ENCODE measurements around the gene SEPTIN8.

Gene SEPTIN8

GRCh38 chr5:132725745-132726144 is 51.3 kb downstream of the SEPTIN8 start:
- H3K4me1 ChIP-seq (ENCODE audit: control insufficient read depth, insufficient read depth, low read length), result no peaks in the 10 kb centered on the region
- H3K36me3 ChIP-seq (ENCODE audit: control insufficient read depth, insufficient read depth, low read length), result no peaks in the 10 kb centered on the region
- H3K27me3 ChIP-seq (ENCODE audit: control insufficient read depth, insufficient read depth, low read length), result no peaks in the 10 kb centered on the region
- no peak overlapping the region for H3K9ac ChIP-seq (ENCODE audit: low read depth, low read length)
- H3K4me3 ChIP-seq (ENCODE audit: low read depth, low read length), result no peak overlapping the region
- H3K27ac ChIP-seq (ENCODE audit: low read depth, low read length), result no peak overlapping the region
- no peaks in the 10 kb centered on the region for H3K9me3 ChIP-seq (ENCODE audit: control insufficient read depth, insufficient read depth, low read length)

GRCh38 chr5:132718544-132719312 is 58.3 kb downstream of the SEPTIN8 start:
- no peak overlapping the region for H3K4me3 ChIP-seq (ENCODE audit: low read depth, low read length)
- H3K27ac ChIP-seq (ENCODE audit: low read depth, low read length), result no peak overlapping the region
- H3K36me3 ChIP-seq (ENCODE audit: control insufficient read depth, insufficient read depth, low read length), result no peaks in the 10 kb centered on the region; the same call in 1 of the 2 replicates
- H3K27me3 ChIP-seq (ENCODE audit: control insufficient read depth, insufficient read depth, low read length), result no peaks in the 10 kb centered on the region
- no peaks in the 10 kb centered on the region for H3K4me1 ChIP-seq (ENCODE audit: control insufficient read depth, insufficient read depth, low read length)
- no peaks in the 10 kb centered on the region for H3K9me3 ChIP-seq (ENCODE audit: control insufficient read depth, insufficient read depth, low read length)
- no peak overlapping the region for H3K9ac ChIP-seq (ENCODE audit: low read depth, low read length)

GRCh38 chr5:132714456-132715307 is 62.4 kb downstream of the SEPTIN8 start:
- no peaks in the 10 kb centered on the region for H3K27me3 ChIP-seq (ENCODE audit: control insufficient read depth, insufficient read depth, low read length)
- H3K4me1 ChIP-seq (ENCODE audit: control insufficient read depth, insufficient read depth, low read length), result no peaks in the 10 kb centered on the region
- no peaks in the 10 kb centered on the region for H3K9me3 ChIP-seq (ENCODE audit: control insufficient read depth, insufficient read depth, low read length)
- H3K4me3 ChIP-seq (ENCODE audit: low read depth, low read length), result no peak overlapping the region
- no peak overlapping the region for H3K27ac ChIP-seq (ENCODE audit: low read depth, low read length)
- H3K9ac ChIP-seq (ENCODE audit: low read depth, low read length), result no peak overlapping the region
- no peaks in the 10 kb centered on the region; the same call in 1 of the 2 replicates for H3K36me3 ChIP-seq (ENCODE audit: control insufficient read depth, insufficient read depth, low read length)

- no peaks in the 10 kb centered on the region for H3K9me3 ChIP-seq (ENCODE audit: control insufficient read depth, insufficient read depth, low read length)
- no peak overlapping the region for H3K9ac ChIP-seq (ENCODE audit: low read depth, low read length)
- no peaks in the 10 kb centered on the region for H3K4me1 ChIP-seq (ENCODE audit: control insufficient read depth, insufficient read depth, low read length)
- H3K27me3 ChIP-seq (ENCODE audit: control insufficient read depth, insufficient read depth, low read length), result no peaks in the 10 kb centered on the region
- H3K36me3 ChIP-seq (ENCODE audit: control insufficient read depth, insufficient read depth, low read length), result no peaks in the 10 kb centered on the region
- no peak overlapping the region for H3K4me3 ChIP-seq (ENCODE audit: low read depth, low read length)
- no peak overlapping the region for H3K27ac ChIP-seq (ENCODE audit: low read depth, low read length)
Observed at GRCh38 chr5:132708645-132709044, 68.4 kb downstream of the SEPTIN8 start.

- Histone ChIP-seq H3K4me1 (ENCODE audit: control insufficient read depth, insufficient read depth, low read length) (no peaks in the 10 kb centered on the region), H3K4me3 (ENCODE audit: low read depth, low read length) (no peak overlapping the region), H3K9me3 (ENCODE audit: control insufficient read depth, insufficient read depth, low read length) (no peaks in the 10 kb centered on the region), H3K27me3 (ENCODE audit: control insufficient read depth, insufficient read depth, low read length) (no peaks in the 10 kb centered on the region), H3K27ac (ENCODE audit: low read depth, low read length) (no peak overlapping the region), H3K9ac (ENCODE audit: low read depth, low read length) (no peak overlapping the region), H3K36me3 (ENCODE audit: control insufficient read depth, insufficient read depth, low read length) (peaks cover 25% of the 10 kb centered on the region)
Observed at GRCh38 chr5:132704875-132705274, 72.2 kb downstream of the SEPTIN8 start.
